Gastroesophageal sphincter (tissue), 3 donors: Measurements from ENCODE around the gene DLX3.

Experiments
- EP300 ChIP-seq: sonication (generic); formaldehyde crosslinking; IDR thresholded peaks from one replicate; pipeline ENCODE4 v1.6.1; 2017; ENCODE audit warnings: antibody characterized with exemption, mild to moderate bottlenecking
- POLR2A ChIP-seq, 2 donors: fragments of 450-650 bp; IDR thresholded peaks; one replicate each; pipeline ENCODE4 v1.6.1; 2017; ENCODE audit warnings: antibody characterized with exemption in 2 of 2, mild to moderate bottlenecking in 2 of 2, moderate library complexity in 1 of 2
- TF ChIP-seq, protein P1 (sequence below), 4 experiments: fragments of 200-600 bp in 2 of 4; fragments of 450-650 bp in 2 of 4; sonication (generic) in 1 of 4; IDR thresholded peaks; one replicate each; pipeline ENCODE4 v1.5.1; 2017 to 2019; ENCODE audit warnings: antibody characterized with exemption in 4 of 4, mild to moderate bottlenecking in 2 of 4, moderate library complexity in 2 of 4

DNA sequence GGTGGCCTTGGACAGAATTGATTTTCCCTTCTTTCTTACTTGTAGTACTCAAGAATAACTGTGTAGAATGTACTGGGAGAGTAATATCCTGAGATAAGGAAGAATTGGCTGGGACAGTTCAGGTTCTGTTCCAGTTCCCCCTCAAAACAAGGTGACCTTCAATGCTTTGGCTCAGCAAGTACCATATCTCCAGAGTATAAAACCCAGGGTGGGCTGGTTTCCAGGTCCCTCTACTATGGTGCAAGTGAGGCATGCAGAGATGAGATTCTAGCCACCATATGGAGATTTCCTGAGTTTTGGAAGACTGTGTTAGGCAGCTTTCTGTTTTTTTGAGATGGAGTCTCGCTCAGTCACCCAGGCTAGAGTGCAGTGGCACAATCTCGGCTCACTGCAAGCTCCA, 18.1 kb upstream of the DLX3 start:
- no peak for TF ChIP-seq POLR2A (IDR thresholded peaks at IDR 0.05)
- TF ChIP-seq, protein P1, sequence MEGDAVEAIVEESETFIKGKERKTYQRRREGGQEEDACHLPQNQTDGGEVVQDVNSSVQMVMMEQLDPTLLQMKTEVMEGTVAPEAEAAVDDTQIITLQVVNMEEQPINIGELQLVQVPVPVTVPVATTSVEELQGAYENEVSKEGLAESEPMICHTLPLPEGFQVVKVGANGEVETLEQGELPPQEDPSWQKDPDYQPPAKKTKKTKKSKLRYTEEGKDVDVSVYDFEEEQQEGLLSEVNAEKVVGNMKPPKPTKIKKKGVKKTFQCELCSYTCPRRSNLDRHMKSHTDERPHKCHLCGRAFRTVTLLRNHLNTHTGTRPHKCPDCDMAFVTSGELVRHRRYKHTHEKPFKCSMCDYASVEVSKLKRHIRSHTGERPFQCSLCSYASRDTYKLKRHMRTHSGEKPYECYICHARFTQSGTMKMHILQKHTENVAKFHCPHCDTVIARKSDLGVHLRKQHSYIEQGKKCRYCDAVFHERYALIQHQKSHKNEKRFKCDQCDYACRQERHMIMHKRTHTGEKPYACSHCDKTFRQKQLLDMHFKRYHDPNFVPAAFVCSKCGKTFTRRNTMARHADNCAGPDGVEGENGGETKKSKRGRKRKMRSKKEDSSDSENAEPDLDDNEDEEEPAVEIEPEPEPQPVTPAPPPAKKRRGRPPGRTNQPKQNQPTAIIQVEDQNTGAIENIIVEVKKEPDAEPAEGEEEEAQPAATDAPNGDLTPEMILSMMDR (IDR thresholded peaks at IDR 0.05): no peak
- no peak for TF ChIP-seq EP300
